Fibroblast of lung (primary cell): ENCODE results near the gene SHANK3. TPM values are rescaled to one million over a fixed set of nuclear protein-coding genes. Genes with fewer than 3 reads are reported as not detected.

ENCODE experiments used
- DNase-seq, 2 donors: peaks; one replicate each; pipeline versions ENCODE4 v3.0.0 to v3.0.0-alpha.2; 2010; ENCODE audit warnings: low read depth in 2 of 2
- H2AFZ ChIP-seq: 2 replicates; pipeline ENCODE4 v1.5.1; 2012; ENCODE audit warnings: low read length, control low read depth, inconsistent platforms
- H3K27ac ChIP-seq: 2 replicates; pipeline ENCODE4 v1.5.1; 2011; ENCODE audit warnings: low read length, control low read depth; ENCODE audit not compliant: insufficient read depth
- H3K27me3 ChIP-seq: 2 replicates; pipeline ENCODE4 v1.5.1; 2011; ENCODE audit warnings: mild to moderate bottlenecking, low read length; ENCODE audit not compliant: control insufficient read depth, insufficient read depth
- H3K36me3 ChIP-seq: 2 replicates; pipeline ENCODE4 v1.5.1; 2011; ENCODE audit warnings: low read length; ENCODE audit not compliant: control insufficient read depth, insufficient read depth
- H3K4me1 ChIP-seq: 2 replicates; pipeline ENCODE4 v1.5.1; 2011; ENCODE audit warnings: low read length; ENCODE audit not compliant: control insufficient read depth, insufficient read depth; ENCODE audit errors: extremely low read depth
- H3K4me2 ChIP-seq: 2 replicates; pipeline ENCODE4 v1.5.1; 2011; ENCODE audit warnings: low read length, control low read depth; ENCODE audit not compliant: insufficient read depth; ENCODE audit errors: extremely low read depth
- H3K4me3 ChIP-seq, 4 experiments: fragments of 200-600 bp in 1 of 4; sonication (generic) in 1 of 4; replicated peaks in 1 of 4; 2 replicates each; pipeline ENCODE4 v1.5.1; 2011 to 2016; ENCODE audit warnings: low read length in 4 of 4, low read depth in 3 of 4, mild to moderate bottlenecking in 3 of 4, control low read depth in 2 of 4, inconsistent platforms in 1 of 4, mixed read lengths in 1 of 4; ENCODE audit not compliant: insufficient read depth in 1 of 4; ENCODE audit errors: control extremely low read depth in 1 of 4
- H3K79me2 ChIP-seq: 2 replicates; pipeline ENCODE4 v1.5.1; 2012; ENCODE audit warnings: mild to moderate bottlenecking, low read length, inconsistent platforms; ENCODE audit not compliant: control insufficient read depth, insufficient read depth
- H3K9ac ChIP-seq: 2 replicates; pipeline ENCODE4 v1.5.1; 2011; ENCODE audit warnings: mild to moderate bottlenecking, low read length, control low read depth; ENCODE audit not compliant: insufficient read depth
- H3K9me3 ChIP-seq: 2 replicates; pipeline ENCODE4 v1.5.1; 2012; ENCODE audit warnings: low read depth, low read length; ENCODE audit not compliant: control insufficient read depth, insufficient read depth
- H4K20me1 ChIP-seq: 2 replicates; pipeline ENCODE4 v1.5.1; 2011; ENCODE audit warnings: low read length; ENCODE audit not compliant: control insufficient read depth, insufficient read depth; ENCODE audit errors: extremely low read depth
- CTCF ChIP-seq, 2 donors: IDR thresholded peaks in 1 of 2; conservative IDR thresholded peaks in 1 of 2; 1 replicate in 1 of 2; 2 replicates in 1 of 2; pipeline ENCODE4 v1.5.1; 2011 to 2012; ENCODE audit warnings: low read length in 2 of 2, control low read depth in 1 of 2, inconsistent platforms in 1 of 2, low read depth in 1 of 2, mild to moderate bottlenecking in 1 of 2
- EZH2 ChIP-seq: IDR thresholded peaks from 2 replicates; pipeline ENCODE4 v1.5.1; 2012; ENCODE audit warnings: low read length, control low read depth, mild to moderate bottlenecking; ENCODE audit errors: missing control alignments
- polyA plus RNA-seq, 2 donors: library from polyadenylated mRNA; depleted of rRNA in 1 of 2; stranded (reverse) in 1 of 2; unstranded in 1 of 2; fragments of >200 nt; gene quantifications; 2 replicates each; pipeline ENCODE4 v1.2.1, GENCODE V29; 2011 to 2012; ENCODE audit warnings: missing spikeins in 1 of 2
- total RNA-seq: library from RNA; depleted of rRNA; stranded (reverse); fragments of >200 nt; gene quantifications from 2 replicates; pipeline ENCODE4 v1.2.1, GENCODE V29; 2014

SHANK3 gene
- total and polyA plus RNA-seq, 2 donors (not counting 1 experiment from before 2014, with no cell fraction given), result 0.17 to 0.33 TPM

- H3K4me2 ChIP-seq, result no peak overlapping the region
- H3K4me3 ChIP-seq, result no peak overlapping the region
- H4K20me1 ChIP-seq, result no peaks in the 10 kb centered on the region
- no peaks in the 10 kb centered on the region for H3K4me1 ChIP-seq
- peaks cover 3% of the 10 kb centered on the region for H3K27me3 ChIP-seq
- TF ChIP-seq CTCF (conservative IDR thresholded peaks at IDR 0.05 in 1 of 2, IDR thresholded peaks at IDR 0.05 in 1 of 2; ENCODE audit: low read depth in 1 of 2, low read length in 2 of 2) (no peak), EZH2 (no peak)
- H3K9ac ChIP-seq, result no peak overlapping the region
- no peaks in the 10 kb centered on the region for H3K79me2 ChIP-seq
- H3K9me3 ChIP-seq, result no peaks in the 10 kb centered on the region
- DNase-seq, result no peak
- no peaks in the 10 kb centered on the region for H3K36me3 ChIP-seq
- no peak overlapping the region for H3K27ac ChIP-seq
- H2AFZ ChIP-seq, result no peak overlapping the region
These were observed 49.6 kb downstream of the SHANK3 start for GRCh38 chr22:50722048-50722701.

Other genes starting within 250 kb of the SHANK3 start
- gene SBF1, start 197.8 kb upstream of the SHANK3 start, total RNA-seq, result 69.1 and 75.8 TPM in 2 replicates
- gene SBF1, start 197.8 kb upstream of the SHANK3 start, polyA plus RNA-seq, result 13.5 and 18.7 TPM in 2 replicates
- gene ADM2, start 191.3 kb upstream of the SHANK3 start, total RNA-seq, result 2.8 and 5.8 TPM in 2 replicates
- gene ADM2, start 191.3 kb upstream of the SHANK3 start, polyA plus RNA-seq, result 0.67 and 0.73 TPM in 2 replicates
- gene MIOX, start 186.0 kb upstream of the SHANK3 start, total RNA-seq, result under 0.01 and 0.17 TPM in 2 replicates
- 0.06 TPM in 1 of 2 replicates, not detected in the other for gene MIOX, start 186.0 kb upstream of the SHANK3 start, polyA plus RNA-seq
- gene LMF2, start 165.1 kb upstream of the SHANK3 start, total RNA-seq, result 25.9 and 37.8 TPM in 2 replicates
- gene LMF2, start 165.1 kb upstream of the SHANK3 start, polyA plus RNA-seq, result 25.2 and 25.8 TPM in 2 replicates
- gene NCAPH2, start 164.6 kb upstream of the SHANK3 start, total RNA-seq, result 18.3 and 20.0 TPM in 2 replicates
- 12.0 and 23.1 TPM in 2 replicates for gene NCAPH2, start 164.6 kb upstream of the SHANK3 start, polyA plus RNA-seq
- 3.1 and 3.6 TPM in 2 replicates for gene SCO2, start 147.2 kb upstream of the SHANK3 start, total RNA-seq
- gene SCO2, start 147.2 kb upstream of the SHANK3 start, polyA plus RNA-seq, result 0.42 and 0.66 TPM in 2 replicates
- gene TYMP, start 142.8 kb upstream of the SHANK3 start, total RNA-seq, result 40.1 and 40.8 TPM in 2 replicates
- 2.3 and 3.7 TPM in 2 replicates for gene TYMP, start 142.8 kb upstream of the SHANK3 start, polyA plus RNA-seq
- 0.17 and 0.51 TPM in 2 replicates for gene KLHDC7B, start 126.9 kb upstream of the SHANK3 start, total RNA-seq
- gene KLHDC7B, start 126.9 kb upstream of the SHANK3 start, polyA plus RNA-seq, result 0.02 TPM in 1 of 2 replicates, not detected in the other
- 0.33 TPM in 1 of 2 replicates, not detected in the other for gene SYCE3, start 109.9 kb upstream of the SHANK3 start, total RNA-seq
- gene SYCE3, start 109.9 kb upstream of the SHANK3 start, polyA plus RNA-seq, result 0.30 TPM in 1 of 2 replicates, not detected in the other
- gene CPT1B, start 94.4 kb upstream of the SHANK3 start, total RNA-seq, result 2.6 and 4.8 TPM in 2 replicates
- gene CPT1B, start 94.4 kb upstream of the SHANK3 start, polyA plus RNA-seq, result 0.70 and 0.82 TPM in 2 replicates
- gene CHKB, start 90.0 kb upstream of the SHANK3 start, total RNA-seq, result 15.2 and 22.8 TPM in 2 replicates
- gene CHKB, start 90.0 kb upstream of the SHANK3 start, polyA plus RNA-seq, result 18.2 and 21.9 TPM in 2 replicates
- gene MAPK8IP2, start 72.0 kb upstream of the SHANK3 start, total RNA-seq, result 0.17 and 0.26 TPM in 2 replicates
- gene MAPK8IP2, start 72.0 kb upstream of the SHANK3 start, polyA plus RNA-seq, result 0.10 and 0.11 TPM in 2 replicates
- 16.7 and 19.5 TPM in 2 replicates for gene ARSA, start 44.7 kb upstream of the SHANK3 start, total RNA-seq
- 6.4 and 10.5 TPM in 2 replicates for gene ARSA, start 44.7 kb upstream of the SHANK3 start, polyA plus RNA-seq
- gene ACR, start 65.4 kb downstream of the SHANK3 start, total RNA-seq, result not detected in 2 replicates
- not detected in 2 replicates for gene ACR, start 65.4 kb downstream of the SHANK3 start, polyA plus RNA-seq
- gene RABL2B, start 110.8 kb downstream of the SHANK3 start, total RNA-seq, result 7.4 and 11.4 TPM in 2 replicates
- gene RABL2B, start 110.8 kb downstream of the SHANK3 start, polyA plus RNA-seq, result 23.6 and 26.7 TPM in 2 replicates